SJCRH30 (cell line): Measurements from ENCODE around the gene LILRB1. TPM values are rescaled to one million over a fixed set of nuclear protein-coding genes. Genes with fewer than 3 reads are reported as not detected.
"Not testable (repeated sequence)": the region's sequence is repeated elsewhere in the genome, so short reads cannot be mapped to it uniquely, and the experiment has no call there.

Source experiments
- DNase-seq, 2 experiments: peaks; one replicate each; pipeline ENCODE4 v3.0.0-alpha.2; 2015 to 2020
- H3K27ac ChIP-seq: fragments of 250-450 bp; sonication (Bioruptor Pico); 2 replicates; pipeline ENCODE4 v1.5.1; 2020; ENCODE audit warnings: mild to moderate bottlenecking, moderate library complexity
- H3K27me3 ChIP-seq: fragments of 250-450 bp; sonication (Bioruptor Pico); 2 replicates; pipeline ENCODE4 v1.5.1; 2020; ENCODE audit warnings: mild to moderate bottlenecking, moderate library complexity
- H3K36me3 ChIP-seq: fragments of 250-450 bp; sonication (Bioruptor Pico); 2 replicates; pipeline ENCODE4 v1.5.1; 2020; ENCODE audit warnings: mild to moderate bottlenecking, moderate library complexity
- H3K4me1 ChIP-seq: fragments of 250-450 bp; sonication (Bioruptor Pico); 2 replicates; pipeline ENCODE4 v1.5.1; 2020; ENCODE audit warnings: mild to moderate bottlenecking, moderate library complexity
- H3K4me3 ChIP-seq: fragments of 250-450 bp; sonication (Bioruptor Pico); 2 replicates; pipeline ENCODE4 v1.5.1; 2020; ENCODE audit warnings: mild to moderate bottlenecking, moderate library complexity
- H3K9me3 ChIP-seq: fragments of 250-450 bp; sonication (Bioruptor Pico); replicated peaks from 2 replicates; pipeline ENCODE4 v1.5.1; 2020; ENCODE audit warnings: mild to moderate bottlenecking, moderate library complexity
- total RNA-seq: library from RNA; depleted of rRNA; stranded (reverse); fragments of >200 nt; shearing (Covaris generic); gene quantifications from 2 replicates; pipeline ENCODE4 v1.2.3, GENCODE V29; 2014; rRNA removed

Gene LILRB1
- not detected in 2 replicates for total RNA-seq

- not testable (repeated sequence) for H3K4me3 ChIP-seq, H3K27ac ChIP-seq, DNase-seq, H3K36me3 ChIP-seq, H3K9me3 ChIP-seq, H3K4me1 ChIP-seq, H3K27me3 ChIP-seq
Observed at GRCh38 chr19:54630262-54630661, at the start of gene LILRB1. TSS of gene LILRB1 (plus strand) at chr19:54630484. CDS start at chr19:54631074, 590 bp downstream.

GRCh38 chr19:54586397-54586796 lies 43.9 kb upstream of the LILRB1 start:
- Histone ChIP-seq H3K9me3 (no peaks in the 10 kb centered on the region), H3K27ac (no peak overlapping the region), H3K4me3 (no peak overlapping the region), H3K4me1 (no peaks in the 10 kb centered on the region), H3K36me3 (no peaks in the 10 kb centered on the region), H3K27me3 (peaks cover 6% of the 10 kb centered on the region; the same call in 1 of the 2 replicates)
- no peak for DNase-seq

- H3K4me1 ChIP-seq = no peaks in the 10 kb centered on the region
- no peak for DNase-seq
- peaks cover 6% of the 10 kb centered on the region; the same call in 1 of the 2 replicates for H3K27me3 ChIP-seq
- no peaks in the 10 kb centered on the region for H3K9me3 ChIP-seq
- H3K4me3 ChIP-seq = no peak overlapping the region
- no peak overlapping the region for H3K27ac ChIP-seq
- H3K36me3 ChIP-seq = no peaks in the 10 kb centered on the region
Observed at GRCh38 chr19:54587026-54587425, 43.3 kb upstream of the LILRB1 start.

GRCh38 chr19:54593445-54593844 lies 36.8 kb upstream of the LILRB1 start, which contains the start of gene LILRA1:
TSS of gene LILRA1 (plus strand) at chr19:54593632. CDS start at chr19:54594245, 613 bp downstream.
- not testable (repeated sequence) for DNase-seq, H3K4me1 ChIP-seq, H3K9me3 ChIP-seq, H3K27me3 ChIP-seq, H3K4me3 ChIP-seq, H3K27ac ChIP-seq, H3K36me3 ChIP-seq

- not testable (repeated sequence) for DNase-seq, H3K27me3 ChIP-seq, H3K36me3 ChIP-seq, H3K4me3 ChIP-seq, H3K9me3 ChIP-seq, H3K4me1 ChIP-seq, H3K27ac ChIP-seq
Observed at GRCh38 chr19:54593931-54594626, 36.2 kb upstream of the LILRB1 start.

- Histone ChIP-seq H3K36me3 (no peaks in the 10 kb centered on the region), H3K4me1 (no peaks in the 10 kb centered on the region), H3K9me3 (no peaks in the 10 kb centered on the region), H3K27ac (no peak overlapping the region), H3K27me3 (peaks cover 1% of the 10 kb centered on the region; the same call in 1 of the 2 replicates), H3K4me3 (no peak overlapping the region)
- DNase-seq = no peak
Observed at GRCh38 chr19:54594737-54595136, 35.5 kb upstream of the LILRB1 start.

- not testable (repeated sequence) for H3K36me3 ChIP-seq, H3K9me3 ChIP-seq
Observed at GRCh38 chr19:54595680-54596436, 34.4 kb upstream of the LILRB1 start.

GRCh38 chr19:54600212-54600611 lies 30.1 kb upstream of the LILRB1 start:
- no peaks in the 10 kb centered on the region for H3K36me3 ChIP-seq
- H3K4me1 ChIP-seq = no peaks in the 10 kb centered on the region
- no peak overlapping the region for H3K4me3 ChIP-seq
- H3K9me3 ChIP-seq = peaks cover 2% of the 10 kb centered on the region; the same call in 1 of the 2 replicates
- no peak overlapping the region for H3K27ac ChIP-seq
- no peak for DNase-seq
- H3K27me3 ChIP-seq = no peaks in the 10 kb centered on the region

More at GRCh38 chr19:54595680-54596436, 34.4 kb upstream of the LILRB1 start:
- not testable (repeated sequence) for H3K4me1 ChIP-seq, H3K27me3 ChIP-seq, H3K4me3 ChIP-seq, DNase-seq, H3K27ac ChIP-seq

GRCh38 chr19:54606230-54606629 lies 24.1 kb upstream of the LILRB1 start:
- no peaks in the 10 kb centered on the region for H3K36me3 ChIP-seq
- peaks cover 5% of the 10 kb centered on the region; the same call in 1 of the 2 replicates for H3K9me3 ChIP-seq
- no peaks in the 10 kb centered on the region for H3K4me1 ChIP-seq
- no peaks in the 10 kb centered on the region for H3K27me3 ChIP-seq
- no peak for DNase-seq
- no peak overlapping the region for H3K4me3 ChIP-seq
- no peak overlapping the region for H3K27ac ChIP-seq

- Histone ChIP-seq H3K27me3 (no peaks in the 10 kb centered on the region), H3K4me3 (no peak overlapping the region), H3K9me3 (peaks cover 5% of the 10 kb centered on the region; the same call in 1 of the 2 replicates), H3K27ac (no peak overlapping the region), H3K36me3 (no peaks in the 10 kb centered on the region), H3K4me1 (no peaks in the 10 kb centered on the region)
- no peak for DNase-seq
Observed at GRCh38 chr19:54606891-54607784, 23.1 kb upstream of the LILRB1 start.

- H3K27ac ChIP-seq = no peak overlapping the region
- no peak for DNase-seq
- H3K4me1 ChIP-seq = no peaks in the 10 kb centered on the region
Observed at GRCh38 chr19:54607785-54608150, 22.5 kb upstream of the LILRB1 start.

GRCh38 chr19:54608205-54608604 lies 22.1 kb upstream of the LILRB1 start:
- no peak for DNase-seq
- Histone ChIP-seq H3K36me3 (no peaks in the 10 kb centered on the region), H3K9me3 (peaks cover 5% of the 10 kb centered on the region; the same call in 1 of the 2 replicates), H3K4me1 (no peaks in the 10 kb centered on the region), H3K4me3 (no peak overlapping the region), H3K27ac (no peak overlapping the region), H3K27me3 (no peaks in the 10 kb centered on the region)

More at GRCh38 chr19:54607785-54608150, 22.5 kb upstream of the LILRB1 start:
- Histone ChIP-seq H3K4me3 (no peak overlapping the region), H3K36me3 (no peaks in the 10 kb centered on the region), H3K9me3 (peaks cover 5% of the 10 kb centered on the region; the same call in 1 of the 2 replicates), H3K27me3 (no peaks in the 10 kb centered on the region)

GRCh38 chr19:54608792-54609191 lies 21.5 kb upstream of the LILRB1 start:
- no peak overlapping the region for H3K4me3 ChIP-seq
- no peak overlapping the region for H3K27ac ChIP-seq
- H3K4me1 ChIP-seq = no peaks in the 10 kb centered on the region
- H3K9me3 ChIP-seq = peaks cover 5% of the 10 kb centered on the region; the same call in 1 of the 2 replicates
- DNase-seq = no peak
- H3K27me3 ChIP-seq = no peaks in the 10 kb centered on the region
- H3K36me3 ChIP-seq = no peaks in the 10 kb centered on the region

GRCh38 chr19:54609356-54609791 lies 20.9 kb upstream of the LILRB1 start:
- Histone ChIP-seq H3K9me3 (peaks cover 5% of the 10 kb centered on the region; the same call in 1 of the 2 replicates), H3K4me1 (no peaks in the 10 kb centered on the region), H3K4me3 (no peak overlapping the region), H3K27ac (no peak overlapping the region), H3K36me3 (no peaks in the 10 kb centered on the region), H3K27me3 (no peaks in the 10 kb centered on the region)
- no peak for DNase-seq
